ENCODE measurements around the gene WFDC12.
"Not testable (repeated sequence)": the region's sequence is repeated elsewhere in the genome, so short reads cannot be mapped to it uniquely, and the experiment has no call there.

The WFDC12 gene

GRCh38 chr20:45124365-45124764 is at the start of gene WFDC12:
Gene WFDC12 (minus strand): TSS chr20:45124465. CDS start chr20:45124447, 18 bp downstream.
- DNase-seq (ENCODE audit: low read depth) = no peak

DNA sequence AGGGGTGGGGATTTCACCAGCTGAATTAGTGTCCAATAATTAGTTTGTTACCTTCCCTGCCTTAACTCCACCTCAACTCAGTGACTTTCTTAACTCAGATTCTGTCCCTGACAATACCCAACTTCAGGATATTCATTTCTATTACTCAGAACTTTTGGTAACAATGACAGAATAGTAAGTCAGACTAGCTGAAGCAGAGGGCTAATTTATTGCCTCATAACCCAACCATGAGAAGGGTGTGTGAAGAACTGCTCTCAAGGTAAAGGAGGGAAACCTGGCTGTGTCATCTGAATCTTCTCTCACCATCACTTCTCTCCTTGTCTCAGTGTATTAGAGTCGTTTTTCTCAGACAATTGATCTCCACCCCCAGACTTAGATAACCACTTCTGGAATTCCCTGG is 49.3 kb upstream of the WFDC12 start:
- no peak for DNase-seq (ENCODE audit: low read depth)

- no peak for DNase-seq (ENCODE audit: low read depth)
Measured at GRCh38 chr20:45164906-45165305, 40.6 kb upstream of the WFDC12 start.

DNA sequence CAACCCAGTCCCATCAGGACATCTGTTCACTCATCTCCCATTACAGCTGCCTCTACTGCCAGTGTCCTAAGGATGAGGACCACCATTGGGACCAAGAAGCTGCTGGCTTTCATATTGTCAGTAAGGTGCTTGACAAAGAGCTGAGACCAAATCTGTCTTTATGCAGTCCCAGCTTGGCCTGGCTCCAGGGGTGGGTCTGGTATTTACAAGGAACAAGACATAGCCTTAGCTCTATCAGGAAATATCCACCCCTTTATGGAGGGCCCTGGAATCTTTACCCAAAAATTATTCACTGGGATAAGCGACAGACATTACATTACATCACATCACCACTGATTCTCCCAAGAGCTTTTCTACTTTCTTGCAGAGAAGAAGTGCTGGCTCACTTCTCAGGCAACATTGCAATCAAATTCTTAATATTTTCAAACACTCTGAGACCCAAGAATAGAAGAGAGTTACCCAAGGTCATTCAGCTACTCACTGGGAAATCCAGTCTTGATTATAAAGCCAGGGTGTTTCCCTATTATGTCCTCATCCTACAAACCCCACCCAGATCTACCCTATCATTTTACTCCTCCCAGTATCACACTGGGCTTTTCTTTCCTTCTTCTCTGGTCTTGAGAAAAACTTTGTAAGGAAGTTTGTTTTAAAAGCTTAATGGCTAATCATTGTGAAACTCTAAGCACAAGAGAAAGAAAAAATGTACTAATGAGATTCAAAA is 39.0 kb upstream of the WFDC12 start:
- no peak for DNase-seq (ENCODE audit: low read depth)

DNA sequence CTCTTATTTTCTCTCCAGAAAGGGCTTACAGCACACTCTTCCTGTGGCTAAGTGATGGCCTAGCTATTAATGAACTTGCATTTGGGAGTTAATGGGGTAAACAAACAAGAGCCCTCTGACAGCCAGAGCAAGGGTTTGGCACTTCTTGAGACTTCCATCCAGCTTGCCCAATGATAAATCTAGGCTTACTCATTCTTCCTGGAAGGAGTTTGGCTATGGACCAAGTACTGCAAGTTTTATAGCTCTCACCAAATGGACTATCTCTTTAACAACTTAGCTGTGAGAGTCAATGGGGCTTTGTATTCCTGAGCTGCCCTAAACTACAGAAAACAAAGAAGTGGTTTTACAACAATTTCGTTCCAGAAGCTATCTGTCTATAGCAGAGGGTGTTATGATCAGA is 33.7 kb upstream of the WFDC12 start:
- no peak for DNase-seq (ENCODE audit: low read depth)

- DNase-seq (ENCODE audit: low read depth) = no peak
Measured at GRCh38 chr20:45156713-45157112, 32.4 kb upstream of the WFDC12 start.

DNA sequence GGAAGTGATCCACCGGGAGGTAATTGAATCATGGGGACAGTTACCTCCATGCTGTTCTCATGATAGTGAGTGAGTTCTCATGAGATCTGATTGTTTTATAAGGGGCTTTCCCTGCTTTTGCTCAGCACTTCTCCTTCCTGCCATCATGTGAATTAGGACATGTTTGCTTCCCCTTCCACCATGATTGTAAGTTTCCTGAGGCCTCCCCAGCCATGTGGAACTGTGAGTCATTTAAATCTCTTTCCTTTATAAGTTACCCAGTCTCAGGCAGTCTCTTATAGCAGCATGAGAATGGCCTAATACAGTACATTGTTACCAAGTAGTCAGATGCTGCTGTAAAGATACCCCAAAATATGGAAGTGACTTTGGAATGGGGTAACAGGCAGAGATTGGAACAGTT is 30.5 kb upstream of the WFDC12 start:
- DNase-seq (ENCODE audit: low read depth) = not testable (repeated sequence)

DNA sequence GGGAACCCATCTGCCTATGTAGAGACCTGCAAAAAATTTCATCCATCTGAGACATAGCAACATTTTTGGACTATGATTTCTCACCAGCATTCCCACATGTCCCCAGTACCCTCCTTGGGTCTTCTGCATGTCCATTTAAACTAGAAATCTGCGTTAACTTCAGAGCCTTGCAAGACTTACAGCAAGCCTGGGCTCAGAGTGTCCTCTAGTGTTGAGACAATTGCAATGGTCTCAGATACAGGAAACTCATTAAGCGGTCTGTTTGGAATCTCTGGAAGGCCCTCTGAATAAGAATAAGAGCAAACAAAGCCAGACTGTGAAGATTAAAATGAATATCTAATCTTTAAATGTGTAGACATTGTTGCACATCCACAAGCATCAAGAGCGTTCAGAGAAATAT is 29.9 kb upstream of the WFDC12 start:
- DNase-seq (ENCODE audit: low read depth) = no peak

GRCh38 chr20:45153752-45154151 is 29.5 kb upstream of the WFDC12 start:
- DNase-seq (ENCODE audit: low read depth) = no peak

DNA sequence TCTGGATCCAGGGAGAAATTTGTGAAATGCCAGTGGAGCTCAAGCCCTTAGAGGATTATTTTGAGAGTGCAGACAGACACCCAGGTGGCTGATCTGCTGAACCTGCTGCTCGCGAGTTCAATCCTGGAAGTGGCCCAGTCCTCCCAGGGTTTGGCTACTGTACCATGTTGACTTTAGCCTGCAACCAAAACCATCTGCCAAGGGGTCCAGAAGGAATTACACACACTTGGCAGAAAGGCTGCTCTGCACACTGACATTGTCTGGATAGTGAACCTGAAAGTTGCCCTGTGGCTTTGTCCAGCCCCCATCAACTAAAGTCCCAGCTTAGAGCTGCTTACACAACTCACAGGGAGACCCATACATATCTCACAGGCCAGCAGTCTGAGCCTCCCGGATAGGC is 28.9 kb upstream of the WFDC12 start:
- DNase-seq (ENCODE audit: low read depth) = no peak

- DNase-seq (ENCODE audit: low read depth) = no peak
Measured at GRCh38 chr20:45152405-45152804, 28.1 kb upstream of the WFDC12 start.

DNA sequence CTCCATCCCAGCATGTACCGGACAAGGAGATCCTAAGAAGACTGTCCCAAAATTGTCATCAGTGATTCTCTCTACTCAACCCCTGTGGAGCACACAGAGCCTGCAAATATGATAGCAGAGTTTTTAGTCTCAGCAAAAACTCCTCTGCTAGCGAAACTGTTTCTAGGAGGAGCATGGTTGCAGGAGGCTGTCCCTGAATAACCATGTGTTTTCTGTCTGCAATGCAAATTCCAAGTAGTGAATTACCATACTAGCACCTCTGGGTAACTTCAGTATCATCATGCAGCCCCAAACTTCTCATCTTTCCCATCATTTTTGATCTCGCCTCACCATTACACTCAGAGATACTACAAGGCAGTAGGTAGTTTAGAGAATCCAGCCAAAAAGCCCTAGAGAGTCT is 24.8 kb upstream of the WFDC12 start:
- DNase-seq (ENCODE audit: low read depth) = no peak

- DNase-seq (ENCODE audit: low read depth) = no peak
Measured at GRCh38 chr20:45140836-45141235, 16.6 kb upstream of the WFDC12 start.

GRCh38 chr20:45139733-45140375 is 15.6 kb upstream of the WFDC12 start:
- DNase-seq (ENCODE audit: low read depth) = not testable (repeated sequence)

DNA sequence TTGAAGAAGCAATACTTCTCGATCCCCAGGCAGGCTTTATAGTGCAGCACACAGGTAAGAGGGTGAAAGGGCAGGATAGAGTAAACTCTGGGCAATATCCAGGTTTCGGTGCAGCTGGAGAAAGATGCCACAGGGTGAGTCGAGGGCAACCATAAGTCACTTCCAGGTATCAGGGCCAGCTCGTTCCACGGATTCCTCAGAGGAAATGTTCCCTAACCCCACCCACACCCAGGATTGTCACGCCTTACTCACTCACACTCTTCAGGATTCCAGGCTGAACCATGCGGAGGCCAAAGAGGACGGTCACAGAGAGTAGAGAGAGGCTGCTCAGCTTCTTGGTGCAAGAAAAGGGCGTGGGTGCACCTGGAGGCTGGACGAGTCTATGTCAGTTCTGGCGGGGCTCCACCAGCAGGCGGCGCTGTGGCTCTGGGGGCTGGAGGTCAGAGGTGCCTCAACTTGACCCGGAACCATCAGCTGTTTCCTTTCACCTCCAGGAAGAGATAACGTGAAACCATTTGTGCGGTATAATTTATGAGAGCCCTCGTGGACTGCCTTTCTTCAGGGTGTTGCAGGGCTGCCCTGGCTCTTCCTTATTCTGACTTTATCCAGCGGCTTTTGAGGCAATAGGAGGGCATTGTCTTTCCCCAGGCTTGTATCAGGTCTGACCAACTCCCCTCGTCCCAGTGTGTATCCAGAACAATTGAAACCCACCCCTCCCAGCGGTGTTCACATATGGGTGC is 14.5 kb upstream of the WFDC12 start:
- peak; percentile 29 for DNase-seq (ENCODE audit: low read depth)

DNA sequence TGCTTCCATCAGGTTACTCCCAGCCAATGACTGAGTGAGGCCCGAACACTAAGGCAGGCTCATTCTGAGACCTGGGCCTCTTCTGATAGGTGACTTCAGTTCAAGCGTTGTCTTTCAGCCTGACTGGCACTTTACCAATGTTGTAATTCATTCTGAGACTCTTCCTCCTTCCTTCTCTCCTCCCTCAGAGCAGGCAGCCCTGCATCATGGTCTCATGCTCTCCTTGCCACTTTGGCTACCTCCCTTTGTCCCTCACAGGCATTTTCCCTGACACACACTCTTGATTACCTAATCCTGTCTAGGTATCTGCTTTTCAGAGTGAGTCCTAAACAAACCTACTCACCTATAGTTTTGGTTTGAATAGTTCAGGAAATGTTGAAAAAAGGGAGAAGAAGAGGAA is 12.6 kb upstream of the WFDC12 start:
- no peak for DNase-seq (ENCODE audit: low read depth)

DNA sequence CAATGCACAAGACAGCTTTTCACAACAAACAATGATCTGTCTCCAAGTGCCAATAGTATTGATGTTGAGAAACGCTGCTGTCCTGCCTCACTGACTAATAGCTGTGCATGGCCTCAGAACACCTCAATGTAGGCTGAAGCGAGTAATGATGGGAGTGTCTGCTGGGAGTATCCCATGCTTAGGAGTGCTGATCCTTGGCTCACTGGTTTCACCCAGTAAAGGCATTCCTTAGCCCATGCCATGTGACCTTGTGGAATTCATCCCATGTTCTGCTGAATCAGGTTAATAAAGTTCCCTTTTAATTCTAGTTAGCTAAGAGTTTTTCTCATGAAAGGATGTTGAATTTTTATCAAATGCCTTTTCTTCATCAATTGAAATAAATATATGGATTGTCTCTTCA is 3.8 kb upstream of the WFDC12 start:
- DNase-seq (ENCODE audit: low read depth) = no peak

- no peak for DNase-seq (ENCODE audit: low read depth)
Measured at GRCh38 chr20:45121388-45121787, 2.9 kb downstream of the WFDC12 start.

DNA sequence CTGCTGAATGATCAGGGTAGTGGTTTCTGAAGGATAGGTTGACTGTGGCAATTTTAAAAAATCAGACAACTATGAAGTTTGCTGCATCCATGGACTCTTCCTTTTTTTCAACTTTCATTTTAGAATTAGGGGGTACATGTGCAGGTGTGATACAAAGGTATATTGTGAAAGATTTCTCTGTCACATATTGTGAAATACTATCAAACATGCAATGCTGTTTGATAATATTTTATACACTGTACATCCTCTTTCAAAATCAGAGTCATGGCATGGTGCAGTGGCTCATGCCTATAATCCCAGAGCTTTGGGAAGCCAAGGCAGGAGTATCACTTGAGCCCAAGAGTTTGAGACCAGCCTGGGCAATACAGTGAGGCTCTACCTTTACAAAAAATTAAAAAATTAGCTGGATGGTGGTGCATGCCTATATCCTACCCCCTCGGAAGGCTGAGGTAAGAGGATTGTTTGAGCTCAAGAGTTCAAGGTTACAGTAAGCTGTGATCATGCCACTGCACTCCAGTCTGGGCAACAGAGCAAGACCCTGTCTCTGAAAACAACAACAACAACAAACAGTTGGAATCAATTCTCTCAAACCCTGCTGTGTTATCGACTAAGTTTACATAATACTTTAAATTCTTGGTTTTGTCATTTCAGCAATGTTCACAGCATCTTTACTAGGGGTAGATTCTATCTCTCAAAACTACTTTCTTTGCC is 4.6 kb downstream of the WFDC12 start:
- no peak for DNase-seq (ENCODE audit: low read depth)

DNA sequence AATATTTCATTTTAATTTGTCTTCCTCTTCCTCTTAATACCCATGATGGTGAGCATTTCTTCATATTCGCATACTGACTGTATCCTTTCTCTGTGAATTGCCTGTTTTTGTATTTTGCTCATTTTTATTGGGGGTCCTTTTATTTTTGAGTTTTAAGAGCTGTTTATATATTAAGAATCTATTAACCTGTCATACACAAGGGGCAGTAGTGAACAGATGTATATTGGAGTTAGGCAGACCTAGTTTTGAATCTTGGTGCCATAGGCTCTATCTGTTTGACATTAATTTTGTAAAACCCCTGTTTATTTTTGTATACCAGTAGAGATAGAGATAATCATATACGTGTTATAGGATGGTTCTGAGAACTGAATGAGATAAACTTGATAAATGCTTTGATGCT is 6.2 kb downstream of the WFDC12 start:
- DNase-seq (ENCODE audit: low read depth) = no peak

DNA sequence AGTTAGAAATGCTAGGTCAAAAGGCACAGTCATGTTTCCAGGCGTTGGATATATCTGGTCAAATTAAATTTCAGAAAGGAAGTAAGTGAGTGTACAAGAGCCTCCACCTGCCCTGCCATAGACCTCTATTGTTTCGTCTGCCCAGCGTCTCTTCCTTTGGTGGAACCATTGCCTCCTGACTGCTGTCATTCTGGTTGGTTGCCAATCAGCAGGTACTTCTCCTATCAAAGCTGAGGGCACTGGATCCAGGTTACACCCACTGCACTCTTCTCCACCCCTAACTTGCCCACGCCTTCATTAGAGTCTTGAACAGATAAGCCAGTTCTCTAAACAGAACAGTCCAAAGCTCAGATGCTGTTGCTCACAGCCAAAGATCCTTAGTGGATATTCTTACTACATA is 6.7 kb downstream of the WFDC12 start:
- no peak for DNase-seq (ENCODE audit: low read depth)

DNA sequence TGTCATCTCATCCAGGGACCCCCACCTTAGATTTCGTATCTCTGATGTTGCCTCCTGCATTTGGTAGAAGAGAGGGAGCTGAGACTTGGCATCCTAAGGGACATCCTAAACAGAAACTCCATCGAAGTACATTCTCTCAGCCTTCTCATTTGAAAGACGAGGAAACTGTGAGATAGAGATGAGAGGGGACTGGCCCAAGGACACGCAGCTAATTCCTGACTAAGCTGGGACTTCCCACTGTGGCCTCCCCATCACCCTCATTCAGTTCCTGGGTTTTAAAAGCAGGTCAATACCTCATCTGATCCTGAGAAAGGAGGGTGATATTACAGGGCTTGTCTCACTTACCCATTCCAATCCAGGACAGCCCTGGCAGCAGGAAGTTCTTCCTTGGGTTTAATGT is 8.4 kb downstream of the WFDC12 start:
- no peak for DNase-seq (ENCODE audit: low read depth)

DNA sequence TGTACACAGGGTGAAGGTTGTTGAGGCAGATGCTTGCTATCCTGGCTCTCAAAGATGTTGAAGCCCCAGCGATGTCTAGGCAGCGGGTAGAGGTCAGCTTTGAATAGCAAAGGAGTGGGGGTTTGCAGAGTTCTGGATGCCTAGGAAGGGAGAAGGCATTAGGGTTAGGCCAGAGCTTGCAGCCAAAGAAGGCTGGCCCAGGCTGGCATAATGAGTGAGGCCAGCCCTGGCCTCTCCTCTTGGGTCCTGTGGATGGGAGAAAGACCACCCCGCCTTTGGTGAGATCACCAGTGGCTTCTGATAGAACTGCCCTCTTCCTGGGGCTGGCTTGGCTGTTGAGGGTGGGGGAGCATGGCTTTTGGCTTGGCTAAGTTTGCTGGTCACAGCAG is 8.9 kb downstream of the WFDC12 start:
- DNase-seq (ENCODE audit: low read depth) = no peak

Measured in activated T-helper 1 cell treated with Interleukin-2 at 50 U/mL for 16 hours (primary cell).